RWPE2 (cell line): ENCODE measurements around the gene NCAM1.
A peak's percentile ranks its signal among the peaks of the same experiment; 100 is the strongest.

Experiments used
- ATAC-seq: fragments of 200-7000 bp; cut with Tn5 transposase; 3 replicates; pipeline ENCODE4 v1.9.1; 2021; ENCODE audit warnings: low read depth
- DNase-seq: peaks from one replicate; pipeline ENCODE4 v3.0.0-alpha.2; 2020; ENCODE audit warnings: low spot score
- H3K27ac ChIP-seq: fragments of 450-650 bp; 2 replicates; pipeline ENCODE4 v1.5.1; 2017; ENCODE audit warnings: mild to moderate bottlenecking; ENCODE audit not compliant: poor library complexity, severe bottlenecking
- H3K27me3 ChIP-seq: fragments of 250-450 bp; sonication (Bioruptor Pico); 2 replicates; pipeline ENCODE4 v1.5.1; 2021; ENCODE audit warnings: mild to moderate bottlenecking, moderate library complexity; ENCODE audit not compliant: insufficient read depth, poor library complexity, severe bottlenecking
- H3K36me3 ChIP-seq: fragments of 250-450 bp; sonication (Bioruptor Pico); 2 replicates; pipeline ENCODE4 v1.5.1; 2020; ENCODE audit warnings: low read depth, mild to moderate bottlenecking, moderate library complexity
- H3K4me1 ChIP-seq: fragments of 250-450 bp; sonication (Bioruptor Pico); 2 replicates; pipeline ENCODE4 v1.5.1; 2021; ENCODE audit warnings: mild to moderate bottlenecking, moderate library complexity; ENCODE audit not compliant: insufficient read depth, poor library complexity, severe bottlenecking
- H3K4me3 ChIP-seq: fragments of 250-450 bp; sonication (Bioruptor Pico); 2 replicates; pipeline ENCODE4 v1.5.1; 2021; ENCODE audit warnings: mild to moderate bottlenecking, moderate library complexity; ENCODE audit not compliant: severe bottlenecking
- H3K9me3 ChIP-seq: fragments of 250-450 bp; sonication (Bioruptor Pico); 2 replicates; pipeline ENCODE4 v1.5.1; 2021; ENCODE audit warnings: mild to moderate bottlenecking, moderate library complexity; ENCODE audit not compliant: severe bottlenecking
- CTCF ChIP-seq: fragments of 450-650 bp; IDR thresholded peaks from one replicate; pipeline ENCODE4 v1.5.1; 2017; ENCODE audit warnings: mild to moderate bottlenecking, moderate library complexity; ENCODE audit not compliant: poor library complexity, severe bottlenecking

The NCAM1 gene

GRCh38 chr11:113249786-113250185 is 288.6 kb downstream of the NCAM1 start:
- no peak for TF ChIP-seq CTCF
- Histone ChIP-seq H3K9me3 (no peaks in the 10 kb centered on the region), H3K36me3 (no peaks in the 10 kb centered on the region), H3K4me3 (no peak overlapping the region), H3K4me1 (peaks cover 12% of the 10 kb centered on the region), H3K27ac (no peak overlapping the region), H3K27me3 (no peaks in the 10 kb centered on the region)
- DNase-seq (no peak), ATAC-seq (no peak)

- no peak for DNase-seq
- ATAC-seq: no peak
These were observed 290.1 kb downstream of the NCAM1 start for GRCh38 chr11:113251281-113251680.

DNA sequence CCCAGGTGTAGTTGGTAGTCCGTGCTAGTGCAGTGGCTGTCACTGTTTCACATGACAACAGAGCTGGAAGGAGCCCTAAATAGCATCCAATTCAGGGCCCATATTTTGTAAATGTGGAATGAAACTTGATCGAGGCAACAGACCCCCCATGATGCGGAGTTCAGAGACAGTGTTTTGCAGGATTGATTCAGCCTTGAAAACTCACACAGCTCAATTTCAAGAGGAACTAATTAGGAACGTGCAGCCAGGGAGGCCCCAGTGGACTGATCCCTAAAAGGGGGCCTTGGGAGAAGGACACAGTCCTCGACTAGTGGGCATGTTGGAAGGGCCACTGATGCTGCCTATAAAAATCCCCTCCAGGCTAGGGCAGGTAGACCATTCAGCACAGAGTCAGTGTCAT is 292.2 kb downstream of the NCAM1 start:
- H3K27me3 ChIP-seq: no peaks in the 10 kb centered on the region
- H3K4me1 ChIP-seq: peaks cover 24% of the 10 kb centered on the region
- H3K27ac ChIP-seq: no peak overlapping the region
- no peak for TF ChIP-seq CTCF
- DNase-seq (no peak), ATAC-seq (no peak)
- no peaks in the 10 kb centered on the region for H3K36me3 ChIP-seq
- H3K9me3 ChIP-seq: no peaks in the 10 kb centered on the region
- no peak overlapping the region for H3K4me3 ChIP-seq

More at GRCh38 chr11:113251281-113251680, 290.1 kb downstream of the NCAM1 start:
- peaks cover 24% of the 10 kb centered on the region for H3K4me1 ChIP-seq
- H3K27ac ChIP-seq: no peak overlapping the region
- H3K4me3 ChIP-seq: no peak overlapping the region
- H3K9me3 ChIP-seq: no peaks in the 10 kb centered on the region
- no peak for TF ChIP-seq CTCF
- H3K36me3 ChIP-seq: no peaks in the 10 kb centered on the region
- no peaks in the 10 kb centered on the region for H3K27me3 ChIP-seq

- Histone ChIP-seq H3K27ac (peak overlapping the region; percentile 59), H3K36me3 (no peaks in the 10 kb centered on the region), H3K27me3 (no peaks in the 10 kb centered on the region), H3K9me3 (no peaks in the 10 kb centered on the region), H3K4me3 (no peak overlapping the region), H3K4me1 (peaks cover 24% of the 10 kb centered on the region)
- TF ChIP-seq CTCF: no peak
- ATAC-seq (peak; percentile 57; the same call in 2 of the 3 replicates), DNase-seq (no peak)
These were observed 293.9 kb downstream of the NCAM1 start for GRCh38 chr11:113255096-113255495.

DNA sequence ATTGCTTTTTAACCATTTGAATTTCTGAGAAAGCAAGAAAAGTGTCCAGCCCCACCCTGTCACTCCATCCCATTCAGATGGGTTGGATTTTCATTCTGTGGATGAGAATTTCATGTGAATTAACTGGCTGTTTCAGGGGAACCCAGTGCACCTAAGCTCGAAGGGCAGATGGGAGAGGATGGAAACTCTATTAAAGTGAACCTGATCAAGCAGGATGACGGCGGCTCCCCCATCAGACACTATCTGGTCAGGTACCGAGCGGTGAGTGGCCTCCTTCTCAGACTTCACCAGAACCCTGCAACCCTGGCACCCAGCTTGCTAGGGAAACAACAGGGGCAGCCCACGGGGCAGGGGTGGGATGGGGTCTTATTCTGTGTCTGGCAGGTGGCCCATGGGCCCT is 294.5 kb downstream of the NCAM1 start:
- Histone ChIP-seq H3K9me3 (no peaks in the 10 kb centered on the region), H3K36me3 (no peaks in the 10 kb centered on the region), H3K27ac (peak overlapping the region; percentile 59), H3K27me3 (no peaks in the 10 kb centered on the region), H3K4me1 (peaks cover 24% of the 10 kb centered on the region), H3K4me3 (no peak overlapping the region)
- no peak for TF ChIP-seq CTCF
- DNase-seq: no peak
- ATAC-seq: no peak
